ENCODE results near the gene UVSSA.

The UVSSA gene

GRCh38 chr4:1400191-1400805, 53.3 kb downstream of the UVSSA start:
- Histone ChIP-seq H3K27ac (ENCODE audit: low read depth, low read length) (no peak overlapping the region), H3K27me3 (ENCODE audit: control insufficient read depth in 1 of 2, insufficient read depth in 2 of 2, low read length in 2 of 2) (peaks cover 8 to 44% of the 10 kb centered on the region in 2 donors), H3K9me3 (ENCODE audit: low read length) (no peaks in the 10 kb centered on the region), H3K4me1 (ENCODE audit: insufficient read depth, low read length) (no peaks in the 10 kb centered on the region), H3K36me3 (ENCODE audit: insufficient read depth, low read length) (no peaks in the 10 kb centered on the region), H3K4me3 (ENCODE audit: low read depth in 1 of 2, low read length in 2 of 2) (no peak overlapping the region), H3K9ac (ENCODE audit: low read length) (no peak overlapping the region)

- Histone ChIP-seq H3K27me3 (ENCODE audit: control insufficient read depth in 1 of 2, insufficient read depth in 2 of 2, low read length in 2 of 2) (peaks cover 8 to 50% of the 10 kb centered on the region in 2 donors), H3K4me1 (ENCODE audit: insufficient read depth, low read length) (no peaks in the 10 kb centered on the region), H3K4me3 (ENCODE audit: low read depth in 1 of 2, low read length in 2 of 2) (no peak overlapping the region), H3K36me3 (ENCODE audit: insufficient read depth, low read length) (no peaks in the 10 kb centered on the region), H3K9ac (ENCODE audit: low read length) (no peak overlapping the region), H3K27ac (ENCODE audit: low read depth, low read length) (no peak overlapping the region), H3K9me3 (ENCODE audit: low read length) (no peaks in the 10 kb centered on the region)
These were observed 53.9 kb downstream of the UVSSA start for GRCh38 chr4:1400831-1401408.

- no peaks in the 10 kb centered on the region for H3K36me3 ChIP-seq (ENCODE audit: insufficient read depth, low read length)
- H3K4me1 ChIP-seq (ENCODE audit: insufficient read depth, low read length): no peaks in the 10 kb centered on the region
- H3K27me3 ChIP-seq (ENCODE audit: control insufficient read depth in 1 of 2, insufficient read depth in 2 of 2, low read length in 2 of 2): peaks cover 8 to 50% of the 10 kb centered on the region in 2 donors
- no peaks in the 10 kb centered on the region for H3K9me3 ChIP-seq (ENCODE audit: low read length)
- H3K4me3 ChIP-seq (ENCODE audit: low read depth in 1 of 2, low read length in 2 of 2): no peak overlapping the region
- no peak overlapping the region for H3K27ac ChIP-seq (ENCODE audit: low read depth, low read length)
- no peak overlapping the region for H3K9ac ChIP-seq (ENCODE audit: low read length)
These were observed 54.5 kb downstream of the UVSSA start for GRCh38 chr4:1401409-1402020.

- Histone ChIP-seq H3K4me3 (ENCODE audit: low read depth in 1 of 2, low read length in 2 of 2) (no peak overlapping the region), H3K4me1 (ENCODE audit: insufficient read depth, low read length) (no peaks in the 10 kb centered on the region), H3K27me3 (ENCODE audit: control insufficient read depth in 1 of 2, insufficient read depth in 2 of 2, low read length in 2 of 2) (peaks cover 8 to 56% of the 10 kb centered on the region in 2 donors)
These were observed 55.1 kb downstream of the UVSSA start for GRCh38 chr4:1402021-1402515.

GRCh38 chr4:1402516-1403091, 55.6 kb downstream of the UVSSA start:
- Histone ChIP-seq H3K27me3 (ENCODE audit: control insufficient read depth in 1 of 2, insufficient read depth in 2 of 2, low read length in 2 of 2) (peaks cover 8 to 61% of the 10 kb centered on the region in 2 donors), H3K4me1 (ENCODE audit: insufficient read depth, low read length) (no peaks in the 10 kb centered on the region), H3K36me3 (ENCODE audit: insufficient read depth, low read length) (no peaks in the 10 kb centered on the region), H3K27ac (ENCODE audit: low read depth, low read length) (no peak overlapping the region), H3K9ac (ENCODE audit: low read length) (no peak overlapping the region), H3K9me3 (ENCODE audit: low read length) (no peaks in the 10 kb centered on the region), H3K4me3 (ENCODE audit: low read depth in 1 of 2, low read length in 2 of 2) (no peak overlapping the region)

More at GRCh38 chr4:1402021-1402515, 55.1 kb downstream of the UVSSA start:
- Histone ChIP-seq H3K36me3 (ENCODE audit: insufficient read depth, low read length) (no peaks in the 10 kb centered on the region), H3K27ac (ENCODE audit: low read depth, low read length) (no peak overlapping the region), H3K9ac (ENCODE audit: low read length) (no peak overlapping the region), H3K9me3 (ENCODE audit: low read length) (no peaks in the 10 kb centered on the region)

- Histone ChIP-seq H3K9ac (ENCODE audit: low read length) (no peak overlapping the region), H3K4me1 (ENCODE audit: insufficient read depth, low read length) (no peaks in the 10 kb centered on the region), H3K36me3 (ENCODE audit: insufficient read depth, low read length) (no peaks in the 10 kb centered on the region), H3K27me3 (ENCODE audit: control insufficient read depth in 1 of 2, insufficient read depth in 2 of 2, low read length in 2 of 2) (peaks cover 10 to 67% of the 10 kb centered on the region in 2 donors), H3K4me3 (ENCODE audit: low read depth in 1 of 2, low read length in 2 of 2) (no peak overlapping the region), H3K9me3 (ENCODE audit: low read length) (no peaks in the 10 kb centered on the region), H3K27ac (ENCODE audit: low read depth, low read length) (no peak overlapping the region)
These were observed 56.2 kb downstream of the UVSSA start for GRCh38 chr4:1403177-1403583.

- no peaks in the 10 kb centered on the region for H3K9me3 ChIP-seq (ENCODE audit: low read length)
- H3K4me3 ChIP-seq (ENCODE audit: low read depth in 1 of 2, low read length in 2 of 2): no peak overlapping the region
- H3K27me3 ChIP-seq (ENCODE audit: control insufficient read depth in 1 of 2, insufficient read depth in 2 of 2, low read length in 2 of 2): peaks cover 17 to 74% of the 10 kb centered on the region in 2 donors
- H3K36me3 ChIP-seq (ENCODE audit: insufficient read depth, low read length): no peaks in the 10 kb centered on the region
- H3K27ac ChIP-seq (ENCODE audit: low read depth, low read length): no peak overlapping the region
- H3K9ac ChIP-seq (ENCODE audit: low read length): no peak overlapping the region
- no peaks in the 10 kb centered on the region for H3K4me1 ChIP-seq (ENCODE audit: insufficient read depth, low read length)
These were observed 56.9 kb downstream of the UVSSA start for GRCh38 chr4:1403591-1404572.

GRCh38 chr4:1404573-1405253, 57.7 kb downstream of the UVSSA start:
- Histone ChIP-seq H3K9me3 (ENCODE audit: low read length) (no peaks in the 10 kb centered on the region), H3K27me3 (ENCODE audit: control insufficient read depth in 1 of 2, insufficient read depth in 2 of 2, low read length in 2 of 2) (peaks cover 23 to 82% of the 10 kb centered on the region in 2 donors), H3K27ac (ENCODE audit: low read depth, low read length) (no peak overlapping the region), H3K4me3 (ENCODE audit: low read depth in 1 of 2, low read length in 2 of 2) (no peak overlapping the region), H3K9ac (ENCODE audit: low read length) (no peak overlapping the region), H3K4me1 (ENCODE audit: insufficient read depth, low read length) (no peaks in the 10 kb centered on the region), H3K36me3 (ENCODE audit: insufficient read depth, low read length) (no peaks in the 10 kb centered on the region)

GRCh38 chr4:1405254-1405635, 58.2 kb downstream of the UVSSA start:
- Histone ChIP-seq H3K9ac (ENCODE audit: low read length) (no peak overlapping the region), H3K9me3 (ENCODE audit: low read length) (no peaks in the 10 kb centered on the region), H3K4me3 (ENCODE audit: low read depth in 1 of 2, low read length in 2 of 2) (no peak overlapping the region), H3K27ac (ENCODE audit: low read depth, low read length) (no peak overlapping the region), H3K27me3 (ENCODE audit: control insufficient read depth in 1 of 2, insufficient read depth in 2 of 2, low read length in 2 of 2) (peaks cover 25 to 88% of the 10 kb centered on the region in 2 donors), H3K4me1 (ENCODE audit: insufficient read depth, low read length) (no peaks in the 10 kb centered on the region), H3K36me3 (ENCODE audit: insufficient read depth, low read length) (no peaks in the 10 kb centered on the region)

GRCh38 chr4:1405636-1406393, 58.8 kb downstream of the UVSSA start:
- Histone ChIP-seq H3K9me3 (ENCODE audit: low read length) (no peaks in the 10 kb centered on the region), H3K4me1 (ENCODE audit: insufficient read depth, low read length) (no peaks in the 10 kb centered on the region)

More at GRCh38 chr4:1405636-1406393, 58.8 kb downstream of the UVSSA start:
- Histone ChIP-seq H3K4me3 (ENCODE audit: low read depth in 1 of 2, low read length in 2 of 2) (no peak overlapping the region), H3K9ac (ENCODE audit: low read length) (no peak overlapping the region), H3K27ac (ENCODE audit: low read depth, low read length) (no peak overlapping the region), H3K36me3 (ENCODE audit: insufficient read depth, low read length) (no peaks in the 10 kb centered on the region), H3K27me3 (ENCODE audit: control insufficient read depth in 1 of 2, insufficient read depth in 2 of 2, low read length in 2 of 2) (peaks cover 25 to 88% of the 10 kb centered on the region in 2 donors)
